Spinal cord (tissue), 10 donors: Measurements from ENCODE around the gene CASKIN2. TPM values are rescaled to one million over a fixed set of nuclear protein-coding genes. Genes with fewer than 3 reads are reported as not detected.
"Not testable (repeated sequence)": the region's sequence is repeated elsewhere in the genome, so short reads cannot be mapped to it uniquely, and the experiment has no call there.

Experiments used
- DNase-seq, 6 donors: peaks; one replicate each; pipeline versions ENCODE4 v3.0.0 to v3.0.0-alpha.2; 2013 to 2015; ENCODE audit warnings: low spot score in 6 of 6, low read depth in 4 of 6
- H3K27ac ChIP-seq: one replicate; pipeline ENCODE4 v1.5.1; 2013; ENCODE audit warnings: low read depth, low read length, control low read depth
- H3K27me3 ChIP-seq: one replicate; pipeline ENCODE4 v1.6.1; 2013; ENCODE audit warnings: low read length; ENCODE audit not compliant: control insufficient read depth, insufficient read depth
- H3K36me3 ChIP-seq: one replicate; pipeline ENCODE4 v1.6.1; 2013; ENCODE audit warnings: low read length; ENCODE audit not compliant: control insufficient read depth, insufficient read depth
- H3K4me1 ChIP-seq: one replicate; pipeline ENCODE4 v1.6.1; 2013; ENCODE audit warnings: low read length; ENCODE audit not compliant: control insufficient read depth, insufficient read depth
- H3K4me3 ChIP-seq: one replicate; pipeline ENCODE4 v1.5.1; 2013; ENCODE audit warnings: low read depth, low read length, control low read depth
- H3K9me3 ChIP-seq: one replicate; pipeline ENCODE4 v1.6.1; 2013; ENCODE audit warnings: low read length; ENCODE audit not compliant: control insufficient read depth, insufficient read depth
- WGBS: methylation state at CpG from one replicate; pipeline ENCODE4 v1.1.5; 2013; ENCODE audit warnings: missing lambda C conversion rate; ENCODE audit not compliant: insufficient coverage; 5-methylcytosine and 5-hydroxymethylcytosine counted together
- polyA plus RNA-seq, 2 donors: library from polyadenylated mRNA; unstranded; fragments of 120-200 nt; gene quantifications; one replicate each; pipeline ENCODE4 v1.2.1, GENCODE V29; 2013; ENCODE audit not compliant: insufficient read length in 2 of 2
- total RNA-seq, 2 donors: library from RNA; depleted of rRNA in 1 of 2; stranded (reverse); fragments of 120-200 nt in 1 of 2; fragments of >200 nt in 1 of 2; gene quantifications; one replicate each; pipeline versions ENCODE4 v1.2.3 to v1.2.4, GENCODE V29; 2013 to 2014
- donor health status: healthy.

The CASKIN2 gene
- total and polyA plus RNA-seq, 4 donors: 12.9 to 38.3 (median 25.8) TPM

DNA sequence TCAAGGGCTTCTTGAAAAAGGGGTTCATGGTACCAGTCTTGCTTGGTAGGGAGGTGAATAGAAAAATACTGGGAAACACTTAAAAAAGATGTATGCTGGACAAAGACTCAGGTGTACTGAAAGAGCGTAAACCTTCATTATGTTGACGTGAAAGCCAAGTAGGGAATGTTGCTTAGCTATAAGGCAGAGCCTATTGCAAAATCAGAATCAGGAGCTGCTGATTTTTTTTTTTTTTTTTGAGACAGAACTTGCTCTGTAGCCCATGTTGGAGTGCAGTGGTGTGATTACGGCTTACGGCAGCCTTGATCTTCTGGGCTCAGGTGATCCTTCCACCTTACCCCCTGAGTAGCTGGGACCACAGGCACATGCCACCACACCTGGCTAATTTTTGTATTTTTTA lies 55.0 kb downstream of the CASKIN2 start:
- Histone ChIP-seq H3K4me3 (no peak overlapping the region), H3K36me3 (no peaks in the 10 kb centered on the region), H3K4me1 (peaks cover 8% of the 10 kb centered on the region), H3K27me3 (no peaks in the 10 kb centered on the region), H3K9me3 (no peaks in the 10 kb centered on the region), H3K27ac (no peak overlapping the region)
- DNase-seq: no peak
- 93% methylated on average over 4 of the region's 4 CpGs for whole genome bisulfite sequencing

DNA sequence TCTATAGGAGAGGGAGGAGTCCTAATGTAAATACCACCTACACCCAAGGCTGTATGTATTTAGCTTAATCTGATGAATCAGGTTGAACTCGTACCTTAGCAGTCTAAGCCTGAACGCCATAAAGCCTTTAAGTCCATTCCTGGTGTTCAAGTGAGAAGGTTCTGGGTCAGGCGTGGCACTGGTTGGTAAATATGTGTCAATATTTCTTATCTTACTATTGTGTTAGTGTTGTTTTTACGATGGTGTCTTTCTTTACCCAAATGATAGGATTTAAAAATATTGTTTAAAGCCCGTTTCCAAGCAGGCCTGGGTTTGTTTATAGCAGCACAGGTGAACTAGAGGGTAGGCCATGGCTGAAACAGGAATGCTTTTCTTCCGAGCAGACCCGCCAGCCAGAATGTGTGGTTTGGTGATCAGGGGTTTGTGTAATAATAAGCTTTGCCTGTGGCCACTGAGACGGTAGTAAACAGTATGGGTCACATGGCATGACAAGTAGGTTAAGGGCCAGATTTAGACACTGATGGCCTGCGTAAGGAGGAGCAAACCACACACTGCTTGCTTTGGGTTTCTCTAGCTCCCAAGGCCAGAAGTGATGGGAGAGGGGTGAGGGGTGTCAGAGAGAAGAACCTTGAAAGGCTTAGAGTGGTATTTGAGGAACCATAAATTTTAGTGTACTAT lies 55.6 kb downstream of the CASKIN2 start:
- no peaks in the 10 kb centered on the region for H3K36me3 ChIP-seq
- H3K27me3 ChIP-seq: no peaks in the 10 kb centered on the region
- no peak overlapping the region for H3K4me3 ChIP-seq
- H3K4me1 ChIP-seq: peaks cover 8% of the 10 kb centered on the region
- no peaks in the 10 kb centered on the region for H3K9me3 ChIP-seq
- no peak overlapping the region for H3K27ac ChIP-seq
- DNase-seq: no peak
- WGBS: 66% methylated on average over 6 of the region's 9 CpGs

DNA sequence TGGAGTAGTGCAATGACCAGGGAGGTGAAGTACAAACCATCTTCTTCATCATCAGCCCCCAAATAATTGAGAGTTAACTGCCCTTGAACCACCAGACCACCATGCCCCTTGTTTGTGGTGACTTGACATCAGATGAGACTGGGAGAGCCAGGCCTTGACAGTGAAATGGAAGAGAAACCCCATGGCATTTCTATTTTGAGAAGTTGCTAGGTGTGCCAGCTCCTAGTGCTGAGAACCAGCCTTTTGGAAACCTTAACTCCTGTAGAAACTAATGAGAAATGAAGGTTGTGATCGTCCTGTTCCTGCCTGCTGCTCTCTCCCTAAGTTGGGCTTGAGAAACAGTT lies 56.1 kb downstream of the CASKIN2 start:
- H3K4me3 ChIP-seq: no peak overlapping the region
- WGBS: no CpG with 5 or more reads among the region's 1 CpG
- DNase-seq: no peak

DNA sequence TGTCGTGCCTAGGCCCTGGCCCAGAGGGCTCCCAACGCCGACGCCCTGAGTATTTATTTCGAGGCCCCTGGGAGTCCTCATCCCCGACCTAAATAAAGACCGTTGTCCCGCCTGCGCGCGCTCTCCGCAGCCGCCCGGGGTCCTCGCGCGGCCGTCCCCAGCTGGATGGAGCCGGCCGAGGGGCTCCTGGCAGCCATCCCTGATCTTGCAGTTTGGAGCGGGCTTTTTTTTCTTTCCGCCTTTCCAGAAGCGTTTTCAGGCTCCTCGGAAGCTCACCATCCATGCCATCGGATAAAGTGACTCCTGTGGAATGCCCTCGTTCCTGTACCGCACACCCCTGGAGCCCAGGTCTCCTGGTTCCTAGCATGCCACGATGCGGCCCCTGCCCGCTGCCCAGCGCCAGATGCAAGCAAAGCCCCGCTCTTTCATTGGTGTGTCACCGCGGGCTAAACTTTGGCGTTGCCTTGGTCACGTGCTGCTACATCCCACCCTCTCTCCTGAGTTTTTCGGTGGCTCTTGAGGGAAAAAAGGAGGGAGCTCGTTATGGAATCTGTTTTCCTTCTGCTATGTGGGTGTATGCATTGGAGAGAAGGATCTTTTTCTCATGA lies 58.2 kb downstream of the CASKIN2 start:
- H3K36me3 ChIP-seq: no peaks in the 10 kb centered on the region
- peak in 3 of 6 donors; percentile 67 to 91 (median 87) for DNase-seq
- peak overlapping the region; percentile 93 for H3K4me3 ChIP-seq
- H3K9me3 ChIP-seq: no peaks in the 10 kb centered on the region
- WGBS: under 1% methylated on average over 31 of the region's 38 CpGs
- H3K27me3 ChIP-seq: no peaks in the 10 kb centered on the region
- peaks cover 8% of the 10 kb centered on the region for H3K4me1 ChIP-seq
- peak overlapping the region; percentile 97 for H3K27ac ChIP-seq

More for the DNA sequence above, 56.1 kb downstream of the CASKIN2 start:
- H3K4me1 ChIP-seq: peaks cover 8% of the 10 kb centered on the region
- H3K27me3 ChIP-seq: no peaks in the 10 kb centered on the region
- no peaks in the 10 kb centered on the region for H3K36me3 ChIP-seq
- H3K27ac ChIP-seq: no peak overlapping the region
- H3K9me3 ChIP-seq: no peaks in the 10 kb centered on the region

DNA sequence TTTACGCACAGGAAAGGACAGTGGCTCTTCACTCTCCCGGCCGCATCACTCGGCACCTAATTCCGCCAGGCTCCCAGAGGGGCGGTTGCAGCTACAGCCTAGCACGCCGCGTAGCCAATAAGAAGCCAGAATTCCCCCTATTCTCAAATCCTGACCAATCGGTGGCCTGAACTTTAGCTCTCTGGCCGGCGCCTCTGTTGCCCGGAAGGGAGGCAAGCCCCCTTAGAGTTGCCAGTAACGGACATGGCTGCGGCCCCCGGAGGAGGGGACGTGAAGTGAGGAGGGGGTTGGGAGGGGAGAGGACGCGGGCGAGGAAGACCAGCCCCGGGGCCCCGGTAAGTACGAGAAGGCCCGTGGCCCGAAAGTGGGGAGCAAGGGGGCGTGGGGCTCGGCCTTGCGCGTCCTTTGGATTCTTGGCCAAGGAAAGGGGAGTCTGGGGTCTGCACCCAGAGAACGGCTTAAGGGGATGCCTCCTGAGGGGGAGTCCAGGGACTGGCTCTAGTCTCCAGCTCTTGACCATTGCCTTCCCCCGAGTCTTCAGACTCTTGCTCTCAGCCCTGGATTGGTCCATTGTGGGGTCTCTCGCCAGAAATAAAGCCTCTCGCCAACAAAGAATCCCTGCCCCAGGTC lies 58.8 kb downstream of the CASKIN2 start, which contains the start of gene TMEM94:
TMEM94 (plus strand) TSS at position 219 of the 630 bp plus-strand sequence. CDS start 15,271 bp downstream, outside the sequence.
- Histone ChIP-seq H3K4me1 (peaks cover 8% of the 10 kb centered on the region), H3K4me3 (peak within 1 kb of the TSS; percentile 93), H3K9me3 (no peaks in the 10 kb centered on the region), H3K27me3 (no peaks in the 10 kb centered on the region), H3K27ac (peak within 1 kb of the TSS; percentile 97), H3K36me3 (no peaks in the 10 kb centered on the region)
- DNase-seq: peak; percentile 92 to 100 (median 98)
- WGBS: 0% methylated on average over 29 of the region's 33 CpGs

DNA sequence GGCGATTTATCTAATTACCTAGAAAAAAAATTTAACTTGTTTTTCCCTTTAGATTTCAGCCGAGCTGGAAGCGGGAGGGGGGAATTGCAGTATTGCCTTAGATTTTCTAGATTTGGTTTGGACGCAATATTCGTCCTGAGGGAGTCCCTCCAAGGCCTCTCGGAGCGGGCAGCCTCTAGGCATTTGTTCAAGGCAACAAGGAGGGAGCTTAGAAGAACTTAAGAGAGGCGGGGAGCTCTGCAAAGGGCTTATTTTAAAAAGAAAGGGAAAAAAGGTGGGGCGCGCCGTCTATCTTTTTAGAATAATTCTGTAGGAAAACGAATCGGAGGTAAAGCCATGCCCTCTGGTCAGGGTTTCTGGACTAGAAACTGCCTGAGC lies 59.3 kb downstream of the CASKIN2 start:
- H3K4me1 ChIP-seq: peaks cover 8% of the 10 kb centered on the region
- DNase-seq: no peak
- no peaks in the 10 kb centered on the region for H3K9me3 ChIP-seq
- H3K27ac ChIP-seq: peak overlapping the region; percentile 97
- H3K4me3 ChIP-seq: peak overlapping the region; percentile 93
- no peaks in the 10 kb centered on the region for H3K36me3 ChIP-seq
- H3K27me3 ChIP-seq: no peaks in the 10 kb centered on the region
- under 1% methylated on average over 12 of the region's 13 CpGs for WGBS

DNA sequence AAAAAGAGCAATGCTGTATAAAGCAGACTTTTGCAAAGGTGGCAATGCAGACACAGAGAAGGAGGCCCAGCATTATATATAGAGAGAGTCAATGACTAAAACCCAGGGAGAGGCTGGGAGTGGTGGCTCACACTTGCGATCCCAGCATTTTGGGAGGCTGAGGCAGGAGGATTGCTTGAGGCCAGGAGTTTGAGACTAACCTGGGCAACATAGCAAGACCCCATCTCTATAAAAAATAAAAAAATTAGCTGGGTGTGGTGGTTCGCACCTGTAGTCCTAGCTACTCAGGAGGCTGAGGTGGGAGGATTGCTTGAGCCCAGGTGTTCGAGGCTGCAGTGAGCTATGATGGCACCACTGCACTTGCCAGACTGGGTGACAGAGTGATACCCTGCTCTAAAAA lies 60.7 kb downstream of the CASKIN2 start:
- not testable (repeated sequence) for H3K4me1 ChIP-seq, H3K9me3 ChIP-seq, H3K4me3 ChIP-seq, H3K36me3 ChIP-seq, H3K27me3 ChIP-seq, DNase-seq, H3K27ac ChIP-seq
- no CpG with 5 or more reads among the region's 3 CpGs for WGBS

DNA sequence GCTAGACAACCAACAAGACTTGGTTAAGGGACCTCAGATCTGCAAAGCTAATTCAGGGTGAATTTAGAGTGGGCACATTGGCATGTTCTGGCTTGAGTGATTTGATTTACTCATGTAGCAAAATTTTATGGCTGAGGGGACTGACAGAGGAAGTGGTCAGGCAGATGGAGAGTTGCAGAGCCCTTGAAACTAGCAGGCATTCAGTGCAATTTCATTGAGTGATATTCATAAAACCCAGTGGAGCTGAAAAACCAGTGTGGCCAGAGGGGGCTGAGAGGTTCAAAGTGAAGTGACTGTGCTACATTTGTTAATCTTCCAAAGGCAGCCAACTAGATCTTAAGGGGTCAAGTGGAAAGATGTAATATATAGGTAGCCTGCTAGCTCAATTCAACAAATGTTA lies 61.1 kb downstream of the CASKIN2 start:
- no peak for DNase-seq
- no peaks in the 10 kb centered on the region for H3K36me3 ChIP-seq
- no peaks in the 10 kb centered on the region for H3K27me3 ChIP-seq
- H3K9me3 ChIP-seq: no peaks in the 10 kb centered on the region
- H3K4me3 ChIP-seq: no peak overlapping the region
- H3K4me1 ChIP-seq: peaks cover 8% of the 10 kb centered on the region
- no peak overlapping the region for H3K27ac ChIP-seq

DNA sequence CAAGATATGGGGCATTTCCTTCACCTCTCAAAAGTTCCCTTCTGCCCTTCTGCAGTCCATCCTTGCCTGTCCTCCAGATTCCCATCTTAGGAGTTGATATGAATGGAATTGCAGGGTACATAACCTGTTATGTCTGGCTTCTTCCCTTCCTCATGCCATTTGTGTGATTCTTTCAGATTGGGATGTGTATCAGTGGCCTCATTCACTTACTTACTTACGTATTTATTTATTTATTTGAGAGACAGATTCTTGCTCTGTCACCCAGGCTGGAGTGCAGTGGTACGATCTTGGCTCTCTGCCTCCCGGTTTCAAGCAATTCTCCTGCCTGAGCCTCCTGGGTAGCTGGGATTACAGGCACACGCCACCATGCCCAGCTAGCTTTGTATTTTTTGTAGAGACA lies 65.1 kb downstream of the CASKIN2 start:
- no peak for DNase-seq
- no peak overlapping the region for H3K27ac ChIP-seq
- WGBS: 93% methylated on average over 3 of the region's 4 CpGs
- H3K36me3 ChIP-seq: no peaks in the 10 kb centered on the region
- H3K4me1 ChIP-seq: no peaks in the 10 kb centered on the region
- no peaks in the 10 kb centered on the region for H3K9me3 ChIP-seq
- no peak overlapping the region for H3K4me3 ChIP-seq
- no peaks in the 10 kb centered on the region for H3K27me3 ChIP-seq
